Head of caudate nucleus (tissue), 42 donors: ENCODE measurements around the gene NPIPB8.
"Not testable (repeated sequence)": the region's sequence is repeated elsewhere in the genome, so short reads cannot be mapped to it uniquely, and the experiment has no call there.

ENCODE experiments used
- DNase-seq, 42 donors: peaks; one replicate each; pipeline versions ENCODE4 v3.0.0 to v3.0.0-alpha.2; 2020 to 2021; ENCODE audit warnings: mixed read lengths in 7 of 42
- intact Hi-C: fragments of 100-400 bp; cut with DNase I; formaldehyde crosslinking; loops from one replicate; pipeline ENCODE4 v1.15.0; 2022

NPIPB8 gene

DNA sequence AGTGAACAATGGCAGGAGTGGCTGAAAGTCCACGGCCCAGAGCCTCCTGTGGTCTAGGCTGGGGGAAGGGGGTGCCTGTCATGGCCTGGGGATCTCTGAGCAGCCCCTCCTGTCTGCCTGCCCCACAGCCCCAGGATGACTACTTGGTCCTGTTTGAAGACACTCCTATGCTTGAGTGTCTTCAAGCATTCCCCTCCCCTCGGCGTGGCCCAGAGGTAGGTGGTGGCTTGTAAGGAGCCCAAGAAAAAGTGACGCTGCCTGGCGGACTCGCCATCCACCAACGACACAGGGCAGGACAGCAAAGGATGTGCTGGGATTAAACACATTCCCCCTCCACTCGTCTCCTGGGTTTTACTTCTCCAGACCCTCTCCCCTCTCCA, 33.7 kb upstream of the NPIPB8 start:
- intact Hi-C loops = no loop called here
- no peak for DNase-seq

GRCh38 chr16:28606291-28607115, 31.4 kb upstream of the NPIPB8 start:
- peak in 1 of 42 donors; percentile 31 for DNase-seq
- intact Hi-C loops = no loop called here

- intact Hi-C loops = no loop called here
- DNase-seq = peak in 2 of 42 donors; percentile 16 to 35
These were observed 30.7 kb upstream of the NPIPB8 start for GRCh38 chr16:28607116-28607623.

DNA sequence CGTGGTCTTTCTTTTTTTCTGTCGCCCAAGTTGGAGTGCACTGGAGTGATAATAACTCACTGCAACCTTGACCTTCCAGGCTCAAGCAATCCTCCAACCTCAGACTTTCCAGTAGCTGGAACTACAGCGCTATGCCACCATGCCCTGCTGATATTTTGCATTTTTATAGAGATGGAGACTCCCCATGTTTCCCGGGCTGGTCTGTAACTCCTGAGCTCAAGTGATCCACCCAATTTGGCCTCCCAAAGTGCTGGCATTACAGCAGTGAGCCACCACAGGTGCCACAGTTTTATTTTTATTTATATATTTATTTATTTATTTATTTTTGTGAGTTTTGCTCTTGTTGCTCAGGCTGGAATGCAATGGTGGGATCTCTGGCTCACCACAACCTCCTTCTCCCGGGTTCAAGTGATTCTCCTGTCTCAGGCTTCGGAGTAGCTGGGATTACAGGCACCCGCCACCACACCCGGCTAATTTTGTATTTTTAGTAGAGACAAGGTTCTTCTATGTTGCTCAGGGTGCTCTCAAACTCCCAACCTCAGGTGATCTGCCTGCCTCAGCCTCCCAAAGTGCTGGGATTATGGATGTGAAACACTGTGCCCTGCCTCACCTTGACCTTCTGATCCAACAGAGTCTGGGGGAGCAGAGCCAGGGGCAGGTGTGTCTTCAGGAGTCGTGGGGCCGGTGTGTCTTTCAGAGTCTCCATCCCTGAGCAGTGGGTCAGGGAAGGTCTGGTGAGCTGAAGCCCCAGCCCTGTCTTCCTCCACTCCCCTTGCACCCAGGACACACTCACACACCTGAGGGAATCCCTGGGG, 30.0 kb upstream of the NPIPB8 start:
- peak in 3 of 42 donors; percentile 4 to 18 (median 18) for DNase-seq
- intact Hi-C loops = not testable (repeated sequence)

GRCh38 chr16:28608496-28608808, 29.4 kb upstream of the NPIPB8 start:
- intact Hi-C loops = not testable (repeated sequence)

GRCh38 chr16:28608867-28609596, 28.8 kb upstream of the NPIPB8 start:
- peak in 9 of 42 donors; percentile 23 to 53 (median 28) for DNase-seq
- intact Hi-C loops = not testable (repeated sequence)

More at GRCh38 chr16:28608496-28608808, 29.4 kb upstream of the NPIPB8 start:
- peak in 3 of 42 donors; percentile 5 to 10 (median 6) for DNase-seq

GRCh38 chr16:28609631-28610594, 28.0 kb upstream of the NPIPB8 start, which contains the start of gene SULT1A1:
Gene SULT1A1, minus strand, starts transcription at chr16:28610044. Its CDS starts 1,189 bp downstream, at chr16:28608855.
- DNase-seq = peak in 6 of 42 donors; percentile 12 to 45 (median 26)
- intact Hi-C loops = no loop called here

DNA sequence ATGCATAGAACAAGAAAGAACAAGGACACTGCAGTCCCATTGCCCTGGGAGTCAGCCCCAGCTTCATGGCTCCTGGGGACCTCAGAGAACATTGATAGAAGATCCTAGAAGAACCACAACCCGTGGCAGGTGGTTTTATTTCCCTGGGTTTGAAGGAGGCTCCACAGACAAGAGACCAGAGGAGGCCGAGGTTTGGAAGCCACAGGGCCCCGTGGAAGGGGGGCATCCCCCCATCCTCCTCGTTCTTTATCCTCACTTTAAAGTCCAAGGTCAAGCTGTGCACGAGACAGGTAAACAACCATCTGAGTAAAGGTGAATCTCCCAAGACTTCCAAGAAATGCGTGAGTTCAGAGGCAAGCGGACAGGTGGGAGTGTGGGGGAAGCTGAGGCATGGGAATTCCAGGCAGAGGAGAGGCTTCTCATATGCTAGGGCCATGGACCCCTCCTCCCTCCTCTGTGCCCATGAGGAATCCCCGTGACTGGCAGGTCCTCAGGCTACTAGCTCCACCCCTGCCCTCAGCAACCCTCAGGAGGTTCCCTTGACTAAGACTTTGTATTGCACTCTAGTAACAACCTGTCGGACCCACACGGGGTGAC, 27.2 kb upstream of the NPIPB8 start:
- peak in 3 of 42 donors; percentile 6 to 26 (median 17) for DNase-seq
- intact Hi-C loops = no loop called here

DNA sequence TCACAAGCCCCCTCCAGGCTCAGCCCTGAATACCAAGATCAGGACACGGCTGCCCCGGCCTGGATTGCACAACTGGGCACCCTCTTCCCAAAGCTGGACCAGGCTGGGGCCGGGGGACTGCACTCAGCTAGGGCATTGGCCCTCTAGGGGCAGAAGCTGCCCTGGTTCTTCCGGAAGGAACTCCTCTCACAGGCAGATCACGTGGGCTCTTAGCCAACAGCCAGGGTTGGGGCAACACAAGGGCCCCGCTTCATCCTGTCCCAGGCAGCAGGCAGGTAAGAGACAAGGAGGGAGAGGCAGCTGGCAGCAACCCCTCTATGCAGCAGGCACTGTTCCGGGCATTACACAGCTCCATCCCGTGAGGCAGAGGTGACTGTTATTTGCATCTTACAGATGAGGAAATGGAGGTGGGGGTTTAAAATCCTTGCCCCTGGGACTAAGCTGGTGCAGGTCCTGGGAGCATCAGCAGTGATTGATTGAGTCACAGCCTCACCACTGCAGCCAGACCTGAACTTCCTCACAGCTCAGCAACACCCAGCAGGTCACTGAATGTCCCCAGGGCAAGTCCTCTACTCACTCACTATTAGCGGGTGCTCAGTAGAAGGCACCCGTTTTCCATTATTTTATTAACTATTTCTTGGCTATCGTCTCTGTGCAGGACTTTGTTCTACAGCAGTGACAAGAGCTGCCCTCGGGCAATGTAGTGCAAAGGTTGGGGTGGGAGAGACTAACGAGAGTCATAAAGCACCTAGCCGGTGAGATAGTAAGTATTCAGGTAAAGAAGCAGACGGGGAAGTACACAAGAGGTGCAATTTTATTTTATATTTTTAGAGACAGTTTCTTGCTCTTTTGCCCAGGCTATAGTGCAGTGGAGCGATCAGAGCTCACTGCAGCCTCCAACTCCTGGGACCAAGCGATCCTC, 25.2 kb upstream of the NPIPB8 start:
- DNase-seq, intact Hi-C loops: not testable (repeated sequence)

- intact Hi-C loops = not testable (repeated sequence)
These were observed 24.0 kb upstream of the NPIPB8 start for GRCh38 chr16:28613912-28614311.

GRCh38 chr16:28614561-28614960, 23.3 kb upstream of the NPIPB8 start:
- intact Hi-C loops, DNase-seq: not testable (repeated sequence)

More at GRCh38 chr16:28613912-28614311, 24.0 kb upstream of the NPIPB8 start:
- DNase-seq = not testable (repeated sequence)

GRCh38 chr16:28615486-28616223, 22.2 kb upstream of the NPIPB8 start:
- peak in 40 of 42 donors; percentile 28 to 80 (median 56) for DNase-seq
- intact Hi-C loops = not testable (repeated sequence)

- intact Hi-C loops, DNase-seq: not testable (repeated sequence)
These were observed 21.7 kb upstream of the NPIPB8 start for GRCh38 chr16:28616224-28616577.

DNA sequence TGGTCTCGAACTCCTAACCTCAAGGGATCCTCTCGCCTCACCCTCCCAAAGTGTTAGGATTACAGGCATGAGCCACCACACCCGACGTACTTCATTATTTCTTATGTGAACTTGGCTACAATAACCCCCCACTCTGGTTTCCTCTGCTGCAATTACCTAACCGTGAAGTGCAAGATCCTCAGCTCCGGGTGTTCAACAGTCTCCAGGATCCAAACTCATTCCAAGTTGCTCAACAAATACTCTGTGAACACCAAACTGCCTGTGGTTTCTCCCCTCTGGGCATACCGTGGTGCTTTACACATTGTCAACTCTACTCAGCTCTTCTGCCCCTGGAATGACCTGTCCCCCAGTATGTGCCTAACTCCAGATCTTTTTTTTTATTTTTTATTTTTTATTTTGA, 21.2 kb upstream of the NPIPB8 start:
- no peak for DNase-seq
- intact Hi-C loops = no loop called here

DNA sequence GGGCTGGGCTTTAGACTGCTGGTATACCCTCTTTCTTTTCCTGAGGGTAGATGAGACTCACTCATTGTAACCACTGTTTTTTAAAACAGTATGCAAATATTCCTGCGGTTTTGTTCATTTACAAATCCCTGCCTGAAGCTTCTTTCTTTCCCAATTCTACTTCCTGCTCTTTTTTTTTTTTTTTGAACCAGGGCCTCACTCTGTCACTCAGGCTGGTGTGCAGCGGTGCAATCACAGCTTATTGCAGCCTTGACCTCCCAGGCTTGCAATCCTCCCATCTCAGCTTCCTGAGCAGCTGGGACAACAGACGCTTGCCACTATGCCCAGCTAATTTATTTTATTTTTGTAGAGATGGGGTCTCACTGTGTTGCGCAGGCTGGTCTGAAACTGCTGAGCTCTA, 20.0 kb upstream of the NPIPB8 start:
- intact Hi-C loops = no loop called here
- no peak for DNase-seq

GRCh38 chr16:28620316-28620715, 17.5 kb upstream of the NPIPB8 start:
- DNase-seq, intact Hi-C loops: not testable (repeated sequence)
